NCI-H2227 (cell line): ENCODE measurements around the gene PDZD11.
A peak's percentile ranks its signal among the peaks of the same experiment; 100 is the strongest.
"Not testable (repeated sequence)": the region's sequence is repeated elsewhere in the genome, so short reads cannot be mapped to it uniquely, and the experiment has no call there.

Experiments
- DNase-seq: peaks from one replicate; lab custom pipeline; 2025; ENCODE audit not compliant: unreplicated experiment; lab: John Stamatoyannopoulos, UW

Gene PDZD11

DNA sequence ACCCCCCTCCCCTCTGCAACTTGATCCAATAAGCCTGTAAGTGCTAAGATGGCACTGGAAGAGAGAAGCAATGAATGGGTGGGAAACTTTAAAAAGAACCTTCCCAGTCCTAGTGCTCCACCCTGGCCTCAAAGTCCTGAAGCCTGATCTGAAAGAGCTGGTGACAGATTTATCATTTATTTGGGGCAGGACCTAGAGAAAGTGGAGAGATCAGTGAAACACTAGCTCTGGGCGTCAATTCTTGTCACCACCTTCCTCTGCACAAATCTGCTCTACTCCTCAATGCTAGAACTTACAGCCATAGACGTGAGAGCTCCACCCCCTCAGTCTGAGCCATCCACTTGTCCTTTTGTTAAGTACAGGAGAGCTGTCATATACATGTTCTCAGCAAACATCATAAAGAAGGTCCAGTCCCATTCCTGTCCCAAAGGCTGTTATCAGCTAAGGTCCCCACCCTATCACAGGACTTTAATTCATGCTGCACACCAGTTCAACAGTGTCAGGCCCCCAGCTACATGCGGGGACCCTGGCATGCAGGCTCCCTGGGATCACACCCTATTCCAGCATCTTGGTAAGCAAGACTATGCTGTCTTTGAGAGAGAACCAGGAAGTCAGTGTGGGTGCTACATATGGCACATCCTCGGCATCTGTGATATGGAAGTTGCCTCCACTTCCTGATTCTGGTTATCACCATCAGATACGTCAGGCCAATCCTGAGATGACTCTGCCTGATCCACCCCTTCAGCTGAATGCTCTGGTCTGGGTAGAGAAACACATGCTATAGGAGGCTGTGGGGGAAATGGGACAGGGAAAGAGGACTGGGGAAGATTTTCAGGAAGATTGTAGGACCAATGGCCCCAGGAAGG lies 32.1 kb downstream of the PDZD11 start:
- DNase-seq, result no peak

DNA sequence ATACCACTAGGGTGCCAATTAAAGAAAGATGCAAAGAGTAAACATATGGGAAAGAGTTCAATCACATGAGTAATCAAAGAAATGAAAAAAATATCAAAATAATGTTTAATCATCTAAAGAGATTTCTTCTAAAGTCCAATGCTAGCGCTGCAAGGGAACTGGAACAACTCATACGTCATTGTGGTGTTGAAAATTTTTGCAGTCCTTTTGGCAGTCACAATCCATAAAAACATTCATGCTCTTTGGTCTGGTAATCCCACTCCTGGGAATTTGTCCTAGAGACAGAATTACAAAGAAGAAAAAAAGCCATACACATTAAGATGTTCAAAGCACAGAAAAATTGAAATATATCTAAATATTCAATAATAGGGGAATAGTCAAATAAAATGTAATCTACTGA lies 34.3 kb downstream of the PDZD11 start:
- DNase-seq, result no peak

DNA sequence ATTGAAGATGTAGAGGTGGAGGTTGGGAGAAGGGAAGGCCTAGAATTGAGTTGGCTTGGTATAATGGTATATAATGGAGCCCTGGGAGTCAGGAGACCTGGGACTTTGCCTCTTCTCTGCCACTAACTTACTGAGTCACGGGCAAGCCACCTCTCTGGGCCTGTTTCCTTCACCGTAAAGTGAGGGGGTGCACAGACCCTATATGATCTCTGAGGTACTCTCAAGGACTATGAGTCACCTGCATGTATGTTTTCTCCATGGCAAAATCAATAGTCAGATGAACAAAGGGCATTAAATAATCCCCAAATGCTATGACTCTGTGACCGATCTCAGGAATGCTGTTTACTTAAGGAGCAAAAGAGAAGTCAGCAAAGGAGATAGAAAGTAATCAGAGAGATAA lies 34.8 kb downstream of the PDZD11 start:
- no peak for DNase-seq

DNA sequence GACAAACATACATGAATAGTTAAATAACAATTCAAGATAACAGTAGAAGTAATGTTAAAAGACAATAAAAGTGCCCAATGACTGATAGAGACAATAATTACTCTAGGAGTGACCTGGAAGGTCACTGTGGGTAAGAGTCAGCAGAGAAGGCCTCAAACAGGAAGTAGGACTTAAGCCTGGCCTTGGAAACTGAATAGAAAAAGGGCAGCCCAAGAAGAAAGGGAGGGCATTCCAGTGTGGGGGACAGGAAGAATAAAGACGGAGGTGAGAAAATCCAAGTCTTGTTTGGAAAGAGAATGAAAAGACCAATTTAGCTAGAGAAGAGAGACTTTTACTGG lies 35.7 kb downstream of the PDZD11 start:
- no peak for DNase-seq

DNA sequence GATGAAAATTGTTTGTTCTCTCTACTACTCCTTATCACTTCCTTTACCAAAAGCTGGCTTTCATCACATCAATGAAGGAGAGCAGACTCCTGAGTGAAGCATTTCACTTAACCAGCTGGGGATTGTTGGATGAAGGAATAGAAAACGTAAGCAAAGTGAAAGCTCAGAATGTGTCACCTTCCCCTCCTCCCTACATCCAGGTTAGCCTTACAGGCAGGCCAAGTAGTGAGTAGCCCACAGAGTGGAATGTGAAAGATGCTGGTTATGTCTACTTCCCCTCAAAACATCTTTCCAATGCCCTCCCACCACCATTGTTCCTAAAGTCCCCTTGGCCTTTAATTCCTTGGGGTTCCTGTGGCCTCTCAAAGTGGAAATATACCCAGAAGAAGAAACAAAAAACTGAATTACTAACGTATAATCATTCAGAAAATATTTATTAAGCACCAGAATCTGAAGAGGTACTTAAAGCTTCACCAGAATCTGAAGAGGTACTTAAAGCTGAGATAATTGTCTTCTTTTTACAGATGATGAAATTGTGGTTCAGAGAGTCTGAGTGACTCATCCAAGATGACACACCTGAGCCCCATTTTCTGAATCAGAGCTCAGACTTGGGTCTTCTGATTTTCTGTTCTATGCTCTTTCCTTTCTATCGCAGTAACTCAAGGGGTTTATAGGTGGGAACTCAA lies 36.2 kb downstream of the PDZD11 start:
- DNase-seq, result peak; percentile 77

DNA sequence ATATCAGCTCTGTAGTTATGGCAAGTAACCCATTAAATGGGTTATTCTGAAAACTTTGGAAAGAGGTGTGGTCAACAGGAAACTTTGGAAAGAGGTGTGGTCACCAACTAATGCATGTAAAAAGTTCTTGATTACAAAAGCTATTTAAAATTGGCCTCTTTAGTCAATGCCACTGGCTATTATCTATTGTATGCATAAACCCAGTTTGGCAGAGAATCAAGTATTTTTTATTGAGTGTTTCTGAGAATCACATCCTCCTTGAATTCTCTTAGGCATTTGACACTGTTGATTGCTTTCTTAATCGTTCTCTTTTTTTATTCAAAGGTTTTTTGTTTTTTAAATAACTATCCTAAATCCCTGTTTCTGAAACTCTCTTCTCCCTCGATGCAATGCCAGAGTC lies 37.2 kb downstream of the PDZD11 start:
- no peak for DNase-seq

DNA sequence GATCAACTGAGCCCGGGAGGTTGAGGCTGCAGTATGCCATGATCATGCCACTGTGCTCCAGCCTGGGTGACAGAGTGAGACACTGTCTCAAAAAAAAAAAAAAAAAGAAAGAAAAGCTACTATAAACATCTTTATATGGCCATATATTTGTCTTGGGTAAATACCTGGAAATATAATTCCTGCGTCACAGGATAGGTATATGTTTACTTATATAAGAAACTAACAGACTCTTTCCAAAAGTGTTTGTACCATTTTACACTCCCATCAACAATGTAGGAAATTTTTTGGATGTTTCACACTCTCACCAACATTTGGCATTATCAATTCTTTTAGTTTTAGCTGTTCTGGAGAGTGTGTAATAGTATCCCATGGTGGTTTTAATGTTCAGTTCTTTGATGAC lies 42.5 kb downstream of the PDZD11 start:
- no peak for DNase-seq

DNA sequence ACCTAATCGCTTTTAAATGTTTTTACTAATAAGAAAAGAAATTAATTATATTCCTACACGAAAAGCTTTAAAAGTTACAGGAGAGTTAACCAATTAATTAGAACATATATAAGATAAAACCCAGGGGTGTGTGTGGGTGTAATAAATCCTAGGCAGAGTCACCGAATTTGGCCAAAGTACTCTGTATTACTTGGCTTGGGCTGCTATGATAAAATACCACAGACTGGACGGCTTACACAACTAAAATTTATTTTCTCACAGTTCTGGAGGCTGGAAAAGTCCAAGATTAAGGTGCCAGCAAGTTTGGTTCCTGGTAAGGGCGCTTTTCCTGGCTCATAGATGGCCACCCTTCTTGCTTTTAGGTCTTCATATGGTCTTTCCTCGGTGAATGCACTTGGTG lies 44.8 kb downstream of the PDZD11 start:
- no peak for DNase-seq

DNA sequence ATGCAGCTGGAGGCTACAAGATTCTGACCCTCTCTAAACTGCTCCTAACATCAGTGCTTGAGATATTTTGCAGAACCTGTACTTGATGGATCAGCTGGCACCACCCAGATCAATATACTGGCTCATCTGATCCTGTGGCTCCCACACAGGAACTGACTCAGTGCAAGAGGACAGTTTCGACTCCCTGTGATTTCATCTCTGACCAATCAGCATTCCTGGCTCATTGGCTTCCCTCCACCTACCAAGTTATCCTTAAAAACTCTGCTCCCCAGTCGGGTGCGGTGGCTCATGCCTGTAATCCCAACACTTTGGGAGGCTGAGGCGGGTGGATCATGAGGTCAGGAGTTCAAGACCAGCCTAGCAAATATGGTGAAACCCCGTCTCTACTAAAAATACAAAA lies 46.1 kb downstream of the PDZD11 start:
- not testable (repeated sequence) for DNase-seq

DNA sequence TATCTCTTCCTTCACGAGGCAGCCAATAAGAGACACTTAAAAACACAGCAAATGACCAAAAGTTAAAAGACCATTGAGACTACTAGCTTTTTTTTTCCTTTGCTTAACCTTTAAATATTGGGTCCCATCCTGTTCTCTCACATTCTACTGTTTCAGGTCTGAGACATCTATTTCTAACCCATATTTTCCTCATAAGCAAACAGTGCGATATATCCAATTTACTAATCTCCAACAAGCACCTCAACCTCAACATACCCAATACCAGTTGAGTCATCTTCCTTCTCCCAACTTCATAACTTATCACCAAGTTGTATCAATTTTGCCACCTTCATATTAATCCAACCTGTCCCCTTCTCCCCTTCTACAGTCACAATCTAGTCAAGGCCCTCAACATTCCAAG lies 48.2 kb downstream of the PDZD11 start:
- no peak for DNase-seq

DNA sequence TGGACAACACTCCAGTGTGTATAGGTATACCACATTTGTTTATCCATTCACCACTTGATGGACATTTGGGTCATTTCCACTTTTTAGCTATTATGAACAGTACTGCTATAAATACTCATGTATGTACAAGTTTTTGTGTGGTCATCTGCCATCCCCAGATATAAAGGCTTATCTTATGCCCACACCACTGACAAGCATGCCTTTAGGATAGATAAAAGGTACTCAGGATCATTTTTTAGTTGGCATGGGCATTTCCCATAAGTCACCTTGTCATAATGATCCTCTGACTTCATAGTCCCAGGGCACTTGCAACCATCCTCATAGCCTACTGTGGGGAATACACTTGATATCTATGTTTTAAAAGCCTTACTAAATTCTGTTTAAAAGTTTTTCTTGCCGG lies 49.0 kb downstream of the PDZD11 start:
- no peak for DNase-seq
